ENCODE measurements around the gene AUTS2. TPM values are rescaled to one million over a fixed set of nuclear protein-coding genes. Genes with fewer than 3 reads are reported as not detected.

Gene AUTS2
- polyA plus RNA-seq, 1 donor (not counting 4 experiments of a cell fraction or from before 2014, with no cell fraction given): 4.7 TPM

DNA sequence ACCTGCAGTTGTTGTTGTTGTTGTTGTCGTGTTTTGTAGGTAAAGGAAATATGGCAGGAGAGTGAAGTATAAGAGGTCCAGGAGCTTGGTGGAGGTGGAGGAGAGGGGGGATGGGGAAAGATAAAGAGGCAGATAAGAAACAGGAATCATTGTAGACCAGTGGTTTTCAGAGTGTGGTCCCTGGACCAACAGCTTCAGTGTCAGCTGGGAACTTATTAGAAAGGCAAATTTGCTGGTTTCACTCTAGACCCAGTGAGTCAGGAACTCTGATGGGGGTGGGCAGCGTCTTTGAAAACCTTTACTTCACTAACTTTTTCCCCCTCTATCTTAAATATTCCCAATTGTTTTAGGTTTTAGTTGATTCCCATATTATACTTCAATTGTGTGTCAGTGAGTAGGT lies 241.5 kb downstream of the AUTS2 start:
- Histone ChIP-seq H3K4me1 (ENCODE audit: control insufficient read depth, extremely low read depth, insufficient read depth, low read length) (no peaks in the 10 kb centered on the region), H4K20me1 (ENCODE audit: control insufficient read depth, extremely low read depth, insufficient read depth, low read length) (no peaks in the 10 kb centered on the region), H2AFZ (ENCODE audit: control insufficient read depth, low read length) (no peak overlapping the region), H3K9me3 (ENCODE audit: control insufficient read depth, low read depth, low read length) (no peaks in the 10 kb centered on the region), H3K4me3 (ENCODE audit: control insufficient read depth in 2 of 3, extremely low read depth in 1 of 3, insufficient read depth in 2 of 3, low read depth in 1 of 3, low read length in 3 of 3) (no peak overlapping the region), H3K79me2 (ENCODE audit: control insufficient read depth, insufficient read depth, low read length) (no peaks in the 10 kb centered on the region), H3K9ac (ENCODE audit: control insufficient read depth, extremely low read depth, insufficient read depth, low read length) (no peak overlapping the region), H3K9me1 (ENCODE audit: control insufficient read depth, extremely low read depth, insufficient read depth, low read length) (no peaks in the 10 kb centered on the region), H3K36me3 (ENCODE audit: control insufficient read depth in 2 of 2, extremely low read depth in 1 of 2, insufficient read depth in 2 of 2, low read length in 2 of 2) (no peaks in the 10 kb centered on the region), H3K27ac (ENCODE audit: control insufficient read depth, insufficient read depth, low read length) (no peak overlapping the region), H3K27me3 (ENCODE audit: control insufficient read depth, extremely low read depth, insufficient read depth, low read length) (no peaks in the 10 kb centered on the region), H3K4me2 (ENCODE audit: control insufficient read depth, extremely low read depth, insufficient read depth, low read depth, low read length) (no peak overlapping the region)
- DNase-seq (ENCODE audit: low read depth, low spot score) (no peak), FAIRE-seq (no peak)
- TF ChIP-seq EZH2 (IDR thresholded peaks at IDR 0.05; ENCODE audit: low read length): no peak
- TF ChIP-seq, protein P1, sequence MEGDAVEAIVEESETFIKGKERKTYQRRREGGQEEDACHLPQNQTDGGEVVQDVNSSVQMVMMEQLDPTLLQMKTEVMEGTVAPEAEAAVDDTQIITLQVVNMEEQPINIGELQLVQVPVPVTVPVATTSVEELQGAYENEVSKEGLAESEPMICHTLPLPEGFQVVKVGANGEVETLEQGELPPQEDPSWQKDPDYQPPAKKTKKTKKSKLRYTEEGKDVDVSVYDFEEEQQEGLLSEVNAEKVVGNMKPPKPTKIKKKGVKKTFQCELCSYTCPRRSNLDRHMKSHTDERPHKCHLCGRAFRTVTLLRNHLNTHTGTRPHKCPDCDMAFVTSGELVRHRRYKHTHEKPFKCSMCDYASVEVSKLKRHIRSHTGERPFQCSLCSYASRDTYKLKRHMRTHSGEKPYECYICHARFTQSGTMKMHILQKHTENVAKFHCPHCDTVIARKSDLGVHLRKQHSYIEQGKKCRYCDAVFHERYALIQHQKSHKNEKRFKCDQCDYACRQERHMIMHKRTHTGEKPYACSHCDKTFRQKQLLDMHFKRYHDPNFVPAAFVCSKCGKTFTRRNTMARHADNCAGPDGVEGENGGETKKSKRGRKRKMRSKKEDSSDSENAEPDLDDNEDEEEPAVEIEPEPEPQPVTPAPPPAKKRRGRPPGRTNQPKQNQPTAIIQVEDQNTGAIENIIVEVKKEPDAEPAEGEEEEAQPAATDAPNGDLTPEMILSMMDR (optimal IDR thresholded peaks at IDR 0.05 in 1 of 3, IDR thresholded peaks at IDR 0.05 in 1 of 3, conservative IDR thresholded peaks at IDR 0.05 in 1 of 3; ENCODE audit: extremely low read depth in 1 of 3, insufficient read depth in 2 of 3, low read length in 3 of 3): no peak
- dilution Hi-C loops (cut with MboI; ENCODE audit: extremely low pct_ligation_motif_present, low sequenced_read_pairs): no loop called here

DNA sequence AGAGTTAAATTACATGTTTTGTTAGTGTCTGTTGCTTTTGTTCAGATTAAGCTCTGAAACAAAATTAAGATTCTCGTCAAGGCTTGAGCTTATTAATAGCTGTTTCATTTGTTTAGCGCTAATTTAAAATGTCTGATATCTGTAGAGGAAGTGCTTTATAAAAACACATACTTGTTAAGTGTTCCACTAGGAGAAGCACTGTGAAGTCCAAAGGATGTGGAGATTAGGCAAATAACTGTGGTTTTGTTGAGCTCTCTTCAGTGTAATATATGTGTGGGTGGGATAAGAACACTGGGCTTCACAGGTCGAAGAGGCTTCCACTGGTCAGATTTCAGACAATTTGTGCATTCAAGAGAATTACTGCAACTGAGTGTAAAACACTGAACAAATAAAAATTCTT lies 242.0 kb downstream of the AUTS2 start:
- Histone ChIP-seq H3K9ac (ENCODE audit: control insufficient read depth, extremely low read depth, insufficient read depth, low read length) (no peak overlapping the region), H2AFZ (ENCODE audit: control insufficient read depth, low read length) (no peak overlapping the region), H3K36me3 (ENCODE audit: control insufficient read depth in 2 of 2, extremely low read depth in 1 of 2, insufficient read depth in 2 of 2, low read length in 2 of 2) (no peaks in the 10 kb centered on the region), H3K4me2 (ENCODE audit: control insufficient read depth, extremely low read depth, insufficient read depth, low read depth, low read length) (no peak overlapping the region), H3K27ac (ENCODE audit: control insufficient read depth, insufficient read depth, low read length) (no peak overlapping the region), H3K9me3 (ENCODE audit: control insufficient read depth, low read depth, low read length) (no peaks in the 10 kb centered on the region), H3K79me2 (ENCODE audit: control insufficient read depth, insufficient read depth, low read length) (no peaks in the 10 kb centered on the region), H3K27me3 (ENCODE audit: control insufficient read depth, extremely low read depth, insufficient read depth, low read length) (no peaks in the 10 kb centered on the region), H3K9me1 (ENCODE audit: control insufficient read depth, extremely low read depth, insufficient read depth, low read length) (no peaks in the 10 kb centered on the region), H4K20me1 (ENCODE audit: control insufficient read depth, extremely low read depth, insufficient read depth, low read length) (no peaks in the 10 kb centered on the region), H3K4me1 (ENCODE audit: control insufficient read depth, extremely low read depth, insufficient read depth, low read length) (no peaks in the 10 kb centered on the region), H3K4me3 (ENCODE audit: control insufficient read depth in 2 of 3, extremely low read depth in 1 of 3, insufficient read depth in 2 of 3, low read depth in 1 of 3, low read length in 3 of 3) (no peak overlapping the region)
- TF ChIP-seq EZH2 (IDR thresholded peaks at IDR 0.05; ENCODE audit: low read length): no peak
- TF ChIP-seq, protein P1 (optimal IDR thresholded peaks at IDR 0.05 in 1 of 3, IDR thresholded peaks at IDR 0.05 in 1 of 3, conservative IDR thresholded peaks at IDR 0.05 in 1 of 3; ENCODE audit: extremely low read depth in 1 of 3, insufficient read depth in 2 of 3, low read length in 3 of 3): no peak
- DNase-seq (ENCODE audit: low read depth, low spot score) (no peak), FAIRE-seq (no peak)
- dilution Hi-C loops (cut with MboI; ENCODE audit: extremely low pct_ligation_motif_present, low sequenced_read_pairs): no loop called here
